Right forelimb (tissue), 1 donor: ENCODE results near the gene VAV2.

Experiments
- DNase-seq: peaks from one replicate; pipeline ENCODE4 v3.0.0-alpha.2; 2018

The VAV2 gene

GRCh38 chr9:133888809-133889491, 103.2 kb downstream of the VAV2 start:
- no peak for DNase-seq

- DNase-seq = no peak
These were observed 103.9 kb downstream of the VAV2 start for GRCh38 chr9:133888048-133888808.

- no peak for DNase-seq
These were observed 104.5 kb downstream of the VAV2 start for GRCh38 chr9:133887540-133888047.

- no peak for DNase-seq
These were observed 105.3 kb downstream of the VAV2 start for GRCh38 chr9:133886563-133887501.

- DNase-seq = no peak
These were observed 107.0 kb downstream of the VAV2 start for GRCh38 chr9:133884907-133885744.

- DNase-seq = no peak
These were observed 109.0 kb downstream of the VAV2 start for GRCh38 chr9:133882849-133883755.

GRCh38 chr9:133881671-133882381, 110.3 kb downstream of the VAV2 start:
- no peak for DNase-seq

GRCh38 chr9:133880851-133881661, 111.1 kb downstream of the VAV2 start:
- no peak for DNase-seq

GRCh38 chr9:133880136-133880535, 112.0 kb downstream of the VAV2 start:
- DNase-seq = no peak

- DNase-seq = no peak
These were observed 112.5 kb downstream of the VAV2 start for GRCh38 chr9:133879615-133880014.

GRCh38 chr9:133878402-133878801, 113.7 kb downstream of the VAV2 start:
- no peak for DNase-seq

- no peak for DNase-seq
These were observed 114.2 kb downstream of the VAV2 start for GRCh38 chr9:133877967-133878366.

GRCh38 chr9:133877327-133877726, 114.8 kb downstream of the VAV2 start:
- no peak for DNase-seq

- no peak for DNase-seq
These were observed 115.3 kb downstream of the VAV2 start for GRCh38 chr9:133876836-133877235.

GRCh38 chr9:133876144-133876543, 116.0 kb downstream of the VAV2 start:
- DNase-seq = no peak

- DNase-seq = no peak
These were observed 117.0 kb downstream of the VAV2 start for GRCh38 chr9:133875131-133875530.

- no peak for DNase-seq
These were observed 117.5 kb downstream of the VAV2 start for GRCh38 chr9:133874659-133875058.

- no peak for DNase-seq
These were observed 118.0 kb downstream of the VAV2 start for GRCh38 chr9:133874060-133874657.

GRCh38 chr9:133873461-133873891, 118.6 kb downstream of the VAV2 start:
- DNase-seq = peak; percentile 70
